ENCODE data around the gene SND1.
A peak's percentile ranks its signal among the peaks of the same experiment; 100 is the strongest.

SND1 gene

DNA sequence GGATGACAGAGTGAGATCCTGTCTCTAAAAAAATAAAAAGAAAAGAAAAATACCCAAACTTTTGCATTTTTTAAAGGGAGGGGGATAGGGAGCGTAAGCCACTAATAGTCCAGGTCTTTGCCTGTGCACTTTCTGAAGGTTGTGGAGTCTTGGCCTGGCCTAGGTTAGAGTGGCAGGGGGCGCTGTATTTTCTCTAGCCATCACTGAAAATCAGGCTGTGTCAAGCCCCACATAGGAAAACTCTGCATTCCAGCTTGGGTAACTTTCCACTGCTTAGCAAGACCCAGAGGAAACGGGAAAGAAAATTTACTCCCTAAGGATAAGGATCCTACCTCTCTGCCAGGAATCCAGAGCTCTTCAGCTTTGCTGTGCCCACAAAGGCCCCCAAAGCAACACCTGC is 23.5 kb upstream of the SND1 start:
- Histone ChIP-seq H3K9ac (ENCODE audit: low read depth, low read length) (no peak overlapping the region), H3K36me3 (ENCODE audit: control insufficient read depth, insufficient read depth, low read length) (no peaks in the 10 kb centered on the region), H3K9me3 (ENCODE audit: control insufficient read depth, insufficient read depth, low read length) (no peaks in the 10 kb centered on the region), H3K4me3 (ENCODE audit: low read depth, low read length) (no peak overlapping the region), H3K27me3 (ENCODE audit: control insufficient read depth, insufficient read depth, low read length) (no peaks in the 10 kb centered on the region), H3K27ac (ENCODE audit: low read depth, low read length) (no peak overlapping the region), H3K4me1 (ENCODE audit: control insufficient read depth, insufficient read depth, low read length) (peaks cover 8% of the 10 kb centered on the region)

DNA sequence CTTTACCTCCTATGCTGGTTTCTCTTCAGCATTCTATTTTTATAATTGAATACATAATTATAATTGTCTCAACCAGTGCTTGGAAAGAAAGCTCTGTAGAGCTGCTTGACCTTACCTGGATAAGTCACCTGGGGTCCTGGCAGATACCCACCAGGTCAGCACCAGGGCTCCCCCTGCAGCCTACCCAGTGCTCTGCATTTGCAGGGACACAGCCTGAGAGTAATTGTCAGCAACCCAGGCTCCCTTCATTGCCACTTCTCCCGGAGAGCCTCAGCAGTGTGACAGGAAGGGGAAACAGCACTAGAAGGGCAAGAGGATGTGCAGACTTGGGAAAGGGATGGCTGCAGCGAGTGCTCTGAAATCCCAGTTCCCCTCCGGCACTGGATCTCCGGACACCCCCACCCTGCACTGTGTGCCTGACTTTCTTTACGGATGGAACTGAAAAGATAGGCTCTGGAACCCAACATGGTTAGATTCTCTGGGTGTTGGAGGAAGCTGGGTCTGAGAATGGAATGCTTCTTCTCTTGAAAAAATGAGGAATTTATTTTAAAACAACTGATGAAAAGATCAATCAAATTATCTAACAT is 22.6 kb upstream of the SND1 start:
- Histone ChIP-seq H3K4me1 (ENCODE audit: control insufficient read depth, insufficient read depth, low read length) (peaks cover 8% of the 10 kb centered on the region), H3K9me3 (ENCODE audit: control insufficient read depth, insufficient read depth, low read length) (no peaks in the 10 kb centered on the region)

DNA sequence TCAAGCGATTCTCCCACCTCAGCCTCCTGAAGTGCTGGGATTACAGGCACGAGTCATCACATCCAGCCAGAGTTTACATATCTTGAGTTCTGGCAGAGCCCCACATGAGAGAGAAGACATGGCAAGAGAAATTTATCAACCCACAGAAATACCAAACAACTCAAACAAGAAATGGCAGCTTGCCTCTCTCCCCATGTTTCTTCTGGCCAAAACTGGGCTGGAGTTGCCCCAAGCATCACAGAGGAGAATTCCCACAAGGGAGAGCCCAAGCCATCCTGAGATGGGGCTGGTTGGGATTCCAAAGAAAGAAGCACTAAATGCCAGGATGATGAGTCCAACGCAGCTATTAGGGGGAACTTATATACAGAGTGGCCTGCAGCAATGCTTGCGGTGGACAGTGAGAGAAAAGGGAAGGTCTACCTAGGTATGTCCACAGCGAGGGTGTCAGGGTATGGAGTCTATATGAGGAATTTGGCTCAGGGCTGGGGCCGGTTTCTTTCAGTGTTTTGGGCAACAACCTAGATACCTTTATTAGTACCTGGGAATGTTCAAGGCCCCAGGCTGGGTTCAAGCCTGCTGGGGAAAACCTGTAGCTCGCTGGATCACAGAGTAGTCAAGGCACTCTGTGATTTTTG is 19.6 kb upstream of the SND1 start:
- Histone ChIP-seq H3K27me3 (ENCODE audit: control insufficient read depth, insufficient read depth, low read length) (no peaks in the 10 kb centered on the region), H3K9me3 (ENCODE audit: control insufficient read depth, insufficient read depth, low read length) (no peaks in the 10 kb centered on the region), H3K4me1 (ENCODE audit: control insufficient read depth, insufficient read depth, low read length) (peaks cover 8% of the 10 kb centered on the region), H3K9ac (ENCODE audit: low read depth, low read length) (no peak overlapping the region), H3K36me3 (ENCODE audit: control insufficient read depth, insufficient read depth, low read length) (no peaks in the 10 kb centered on the region), H3K27ac (ENCODE audit: low read depth, low read length) (no peak overlapping the region), H3K4me3 (ENCODE audit: low read depth, low read length) (no peak overlapping the region)

More for the DNA sequence above, 22.6 kb upstream of the SND1 start:
- Histone ChIP-seq H3K36me3 (ENCODE audit: control insufficient read depth, insufficient read depth, low read length) (no peaks in the 10 kb centered on the region), H3K9ac (ENCODE audit: low read depth, low read length) (no peak overlapping the region), H3K4me3 (ENCODE audit: low read depth, low read length) (no peak overlapping the region), H3K27ac (ENCODE audit: low read depth, low read length) (no peak overlapping the region), H3K27me3 (ENCODE audit: control insufficient read depth, insufficient read depth, low read length) (no peaks in the 10 kb centered on the region)

DNA sequence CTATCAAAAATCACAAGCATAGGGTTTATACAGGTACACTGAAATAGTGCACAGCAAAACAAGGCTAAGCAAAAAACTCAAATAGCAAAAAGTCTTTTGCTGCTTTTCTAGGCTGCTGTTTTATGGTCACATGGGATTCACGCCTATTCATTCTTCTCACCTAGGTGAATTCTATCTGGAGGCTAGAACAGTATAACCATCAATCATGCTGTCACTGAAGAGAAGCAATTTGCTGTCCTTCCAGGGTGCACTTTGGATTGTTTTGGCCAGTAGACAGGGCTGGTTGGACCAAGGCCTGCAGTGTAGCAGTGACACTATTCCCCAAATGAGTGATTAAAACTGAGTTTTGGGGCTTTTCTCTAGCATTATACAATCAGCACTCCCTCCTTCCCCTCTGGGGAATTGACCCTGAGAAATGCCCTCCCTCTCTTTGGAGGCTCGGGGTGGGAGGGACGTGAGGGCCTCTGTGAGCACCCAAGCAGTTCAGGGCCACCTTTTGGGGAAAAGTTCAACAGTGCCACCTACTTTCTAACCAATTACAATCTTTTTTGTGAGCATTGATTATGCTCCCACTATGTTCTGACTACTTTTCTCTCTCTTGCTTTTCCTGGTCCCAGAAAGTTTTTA is 16.2 kb upstream of the SND1 start:
- Histone ChIP-seq H3K27ac (ENCODE audit: low read depth, low read length) (no peak overlapping the region), H3K9me3 (ENCODE audit: control insufficient read depth, insufficient read depth, low read length) (no peaks in the 10 kb centered on the region), H3K9ac (ENCODE audit: low read depth, low read length) (no peak overlapping the region), H3K4me3 (ENCODE audit: low read depth, low read length) (no peak overlapping the region), H3K36me3 (ENCODE audit: control insufficient read depth, insufficient read depth, low read length) (no peaks in the 10 kb centered on the region), H3K27me3 (ENCODE audit: control insufficient read depth, insufficient read depth, low read length) (no peaks in the 10 kb centered on the region), H3K4me1 (ENCODE audit: control insufficient read depth, insufficient read depth, low read length) (no peaks in the 10 kb centered on the region)

DNA sequence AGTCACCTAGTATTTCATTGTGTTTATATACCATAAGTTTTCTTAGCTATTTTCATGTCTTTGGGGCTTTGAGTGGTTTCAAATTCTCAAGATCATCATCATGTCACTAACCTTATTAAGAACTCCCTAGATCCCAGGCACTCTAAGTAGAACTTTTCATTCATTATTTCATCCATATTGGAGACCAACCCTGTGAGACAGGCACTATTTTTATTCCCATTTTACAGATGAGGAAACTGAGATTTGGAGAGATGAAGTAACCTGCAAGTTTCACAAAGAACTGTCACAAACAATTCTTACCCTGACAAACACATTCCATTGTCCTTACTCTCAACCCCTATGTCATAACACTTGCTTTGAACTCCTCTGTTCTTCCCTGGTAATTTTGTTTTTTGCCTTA is 13.8 kb upstream of the SND1 start:
- Histone ChIP-seq H3K27ac (ENCODE audit: low read depth, low read length) (no peak overlapping the region), H3K27me3 (ENCODE audit: control insufficient read depth, insufficient read depth, low read length) (no peaks in the 10 kb centered on the region), H3K9ac (ENCODE audit: low read depth, low read length) (no peak overlapping the region), H3K9me3 (ENCODE audit: control insufficient read depth, insufficient read depth, low read length) (no peaks in the 10 kb centered on the region), H3K36me3 (ENCODE audit: control insufficient read depth, insufficient read depth, low read length) (no peaks in the 10 kb centered on the region), H3K4me1 (ENCODE audit: control insufficient read depth, insufficient read depth, low read length) (peaks cover 8% of the 10 kb centered on the region), H3K4me3 (ENCODE audit: low read depth, low read length) (no peak overlapping the region)

DNA sequence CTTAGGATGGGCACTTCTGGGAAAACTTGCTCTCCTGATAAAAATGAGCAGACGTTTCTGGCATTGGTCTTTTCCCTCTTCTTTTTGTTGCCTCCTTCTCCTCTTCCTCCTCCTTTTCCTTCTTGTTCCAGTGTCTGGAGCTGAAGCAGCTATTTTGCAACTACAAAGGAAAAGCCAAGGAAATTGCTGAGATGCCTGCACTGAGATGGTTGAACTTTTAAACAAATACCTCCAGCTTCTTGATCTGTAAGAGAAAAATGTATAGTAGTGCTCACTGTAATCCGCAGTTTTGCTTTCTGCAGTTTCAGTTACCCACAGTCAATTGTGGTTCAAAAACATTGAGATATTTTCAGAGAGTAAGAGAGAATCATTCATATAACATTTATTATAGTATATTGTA is 7.5 kb upstream of the SND1 start:
- Histone ChIP-seq H3K27ac (ENCODE audit: low read depth, low read length) (no peak overlapping the region), H3K27me3 (ENCODE audit: control insufficient read depth, insufficient read depth, low read length) (no peaks in the 10 kb centered on the region), H3K9ac (ENCODE audit: low read depth, low read length) (no peak overlapping the region), H3K4me1 (ENCODE audit: control insufficient read depth, insufficient read depth, low read length) (peaks cover 8% of the 10 kb centered on the region), H3K36me3 (ENCODE audit: control insufficient read depth, insufficient read depth, low read length) (no peaks in the 10 kb centered on the region), H3K9me3 (ENCODE audit: control insufficient read depth, insufficient read depth, low read length) (no peaks in the 10 kb centered on the region), H3K4me3 (ENCODE audit: low read depth, low read length) (no peak overlapping the region)

DNA sequence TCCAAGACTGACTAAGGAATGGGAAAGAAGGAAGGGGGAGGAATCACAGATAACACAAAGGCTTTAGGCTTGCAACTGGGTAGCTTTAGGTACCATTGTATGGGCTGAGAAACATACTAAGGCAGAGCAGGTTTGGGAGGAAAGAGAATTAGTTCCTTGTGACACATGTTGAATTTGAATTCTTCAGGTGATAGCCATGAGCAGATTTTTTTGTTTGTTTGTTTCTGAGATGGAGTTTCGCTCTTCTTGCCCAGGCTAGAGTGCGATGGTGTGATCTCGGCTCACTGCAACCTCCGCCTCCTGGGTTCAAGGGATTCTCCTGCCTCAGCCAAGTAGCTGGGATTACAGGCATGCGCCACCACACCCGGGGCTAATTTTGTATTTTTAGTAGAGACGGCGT is 4.4 kb upstream of the SND1 start:
- Histone ChIP-seq H3K9me3 (ENCODE audit: control insufficient read depth, insufficient read depth, low read length) (no peaks in the 10 kb centered on the region), H3K4me1 (ENCODE audit: control insufficient read depth, insufficient read depth, low read length) (peaks cover 5% of the 10 kb centered on the region), H3K36me3 (ENCODE audit: control insufficient read depth, insufficient read depth, low read length) (no peaks in the 10 kb centered on the region), H3K27ac (ENCODE audit: low read depth, low read length) (no peak overlapping the region), H3K4me3 (ENCODE audit: low read depth, low read length) (no peak overlapping the region), H3K9ac (ENCODE audit: low read depth, low read length) (no peak overlapping the region), H3K27me3 (ENCODE audit: control insufficient read depth, insufficient read depth, low read length) (no peaks in the 10 kb centered on the region)

DNA sequence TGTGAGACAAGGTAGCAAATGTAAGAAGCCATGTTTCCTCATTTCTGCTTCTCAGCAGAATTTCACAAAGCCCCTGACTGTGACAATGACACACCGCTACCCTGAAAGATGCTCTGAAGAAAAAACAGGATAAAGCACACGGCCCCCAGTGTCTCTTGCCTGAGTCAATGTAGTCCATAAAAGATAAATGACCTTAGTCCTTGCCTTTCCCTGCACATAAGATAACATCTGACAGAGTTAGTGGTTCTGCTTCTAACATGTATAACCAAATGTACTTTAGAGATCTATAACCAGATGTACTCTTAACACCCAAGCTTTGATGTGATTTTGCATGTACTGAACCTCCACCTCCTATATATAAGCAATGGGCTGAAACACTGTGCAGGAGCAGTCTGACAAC is 3.0 kb upstream of the SND1 start:
- H3K36me3 ChIP-seq (ENCODE audit: control insufficient read depth, insufficient read depth, low read length): peaks cover 2% of the 10 kb centered on the region
- H3K4me1 ChIP-seq (ENCODE audit: control insufficient read depth, insufficient read depth, low read length): peaks cover 10% of the 10 kb centered on the region

DNA sequence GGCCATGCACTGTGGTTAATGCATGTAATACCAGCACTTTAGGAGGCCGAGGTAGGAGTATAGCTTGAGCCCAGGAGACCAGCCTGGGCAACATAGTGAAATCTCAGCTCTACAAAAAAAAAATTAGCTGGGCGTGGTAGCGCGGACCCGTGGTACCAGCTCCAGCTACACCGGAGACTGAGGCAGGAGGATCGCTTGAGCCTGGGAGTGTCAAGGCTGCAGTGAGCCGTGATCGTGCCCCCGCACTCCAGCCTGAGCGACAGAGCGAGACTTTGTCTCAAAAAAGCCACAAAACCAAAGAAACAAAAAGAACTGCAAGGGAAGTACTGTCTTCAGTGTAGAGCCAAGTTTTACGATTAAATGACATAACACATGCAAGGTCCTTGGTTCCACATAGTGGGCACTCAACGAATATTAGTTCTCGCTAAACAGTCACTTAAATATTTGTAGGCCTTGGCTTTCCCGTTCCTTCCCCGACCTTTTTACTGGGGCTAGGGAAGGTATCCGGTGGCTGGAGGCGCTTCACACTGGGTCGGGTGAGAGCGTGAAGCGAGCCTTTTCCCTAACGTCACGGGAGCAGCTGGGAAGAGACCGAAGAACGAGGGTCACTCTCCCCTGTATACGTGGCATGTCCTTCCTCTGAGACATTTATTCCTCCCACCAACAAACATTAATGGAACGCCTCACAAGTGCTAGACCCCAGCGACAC is 993 bp upstream of the SND1 start:
- Histone ChIP-seq H3K4me3 (ENCODE audit: low read depth, low read length) (peak overlapping the region; percentile 98), H3K27ac (ENCODE audit: low read depth, low read length) (peak overlapping the region; percentile 95), H3K4me1 (ENCODE audit: control insufficient read depth, insufficient read depth, low read length) (peaks cover 26% of the 10 kb centered on the region)

More for the DNA sequence above, 3.0 kb upstream of the SND1 start:
- Histone ChIP-seq H3K4me3 (ENCODE audit: low read depth, low read length) (no peak overlapping the region), H3K27ac (ENCODE audit: low read depth, low read length) (no peak overlapping the region), H3K27me3 (ENCODE audit: control insufficient read depth, insufficient read depth, low read length) (no peaks in the 10 kb centered on the region), H3K9me3 (ENCODE audit: control insufficient read depth, insufficient read depth, low read length) (no peaks in the 10 kb centered on the region), H3K9ac (ENCODE audit: low read depth, low read length) (no peak overlapping the region)

DNA sequence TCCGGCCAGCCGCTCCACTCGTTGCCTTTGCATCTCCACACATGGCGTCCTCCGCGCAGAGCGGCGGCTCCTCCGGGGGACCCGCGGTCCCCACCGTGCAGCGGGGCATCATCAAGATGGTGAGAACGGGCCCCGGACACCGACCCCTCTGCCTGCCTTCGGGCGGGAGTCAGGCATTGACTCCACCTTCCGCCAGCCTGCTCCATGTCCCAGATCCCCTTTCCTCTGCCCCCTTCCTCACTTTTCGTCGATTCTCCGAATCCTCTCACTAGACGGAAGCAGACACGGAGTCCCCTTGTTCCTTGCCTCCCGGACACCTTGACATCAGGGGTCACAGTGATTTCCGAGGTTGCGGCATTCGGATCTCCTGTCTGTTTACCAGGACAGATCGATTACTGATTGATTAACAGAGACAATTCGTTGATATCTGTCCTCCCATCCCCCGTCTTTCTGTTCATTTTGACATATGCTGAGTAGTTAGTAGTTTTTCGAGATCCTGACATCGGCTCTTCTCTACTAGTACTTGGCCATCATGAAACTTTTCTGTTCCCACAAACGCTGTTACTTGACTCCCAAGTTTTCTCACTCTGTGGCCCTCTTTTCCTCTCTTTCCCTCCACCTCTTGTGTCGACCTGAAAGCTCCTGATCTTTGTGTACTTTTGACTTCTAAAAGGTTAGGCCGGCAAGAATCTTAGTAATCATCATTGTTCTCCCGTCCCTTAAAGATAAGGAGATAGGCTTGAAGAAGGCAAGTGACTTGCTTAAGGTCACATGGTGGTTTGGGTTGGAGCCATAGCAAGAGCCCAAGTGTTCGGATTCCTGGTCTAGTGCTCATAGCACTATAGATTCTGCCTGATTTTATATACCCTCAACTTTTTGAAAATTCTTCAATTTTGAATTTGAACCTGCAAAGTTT is 597 bp downstream of the SND1 start:
- Histone ChIP-seq H3K27ac (ENCODE audit: low read depth, low read length) (peak overlapping the region; percentile 81), H3K27me3 (ENCODE audit: control insufficient read depth, insufficient read depth, low read length) (no peaks in the 10 kb centered on the region), H3K9ac (ENCODE audit: low read depth, low read length) (peak overlapping the region; percentile 94), H3K36me3 (ENCODE audit: control insufficient read depth, insufficient read depth, low read length) (peaks cover 20% of the 10 kb centered on the region), H3K4me1 (ENCODE audit: control insufficient read depth, insufficient read depth, low read length) (peaks cover 26% of the 10 kb centered on the region), H3K9me3 (ENCODE audit: control insufficient read depth, insufficient read depth, low read length) (no peaks in the 10 kb centered on the region), H3K4me3 (ENCODE audit: low read depth, low read length) (peak overlapping the region; percentile 98)

More for the DNA sequence above, 993 bp upstream of the SND1 start:
- peak overlapping the region; percentile 97 for H3K9ac ChIP-seq (ENCODE audit: low read depth, low read length)
- H3K9me3 ChIP-seq (ENCODE audit: control insufficient read depth, insufficient read depth, low read length): no peaks in the 10 kb centered on the region
- peaks cover 9% of the 10 kb centered on the region for H3K36me3 ChIP-seq (ENCODE audit: control insufficient read depth, insufficient read depth, low read length)
- no peaks in the 10 kb centered on the region for H3K27me3 ChIP-seq (ENCODE audit: control insufficient read depth, insufficient read depth, low read length)

All from HUES48 (cell line).